Measurements from ENCODE around the gene SRGAP3.

Gene SRGAP3

GRCh38 chr3:9223672-9224071, 25.8 kb downstream of the SRGAP3 start:
- DNase-seq: no peak

GRCh38 chr3:9222956-9223639, 26.3 kb downstream of the SRGAP3 start:
- DNase-seq: no peak

GRCh38 chr3:9222049-9222448, 27.4 kb downstream of the SRGAP3 start:
- no peak for DNase-seq

GRCh38 chr3:9218514-9218846, 31.0 kb downstream of the SRGAP3 start:
- DNase-seq: no peak

GRCh38 chr3:9217784-9218513, 31.5 kb downstream of the SRGAP3 start:
- no peak for DNase-seq

GRCh38 chr3:9216736-9217135, 32.7 kb downstream of the SRGAP3 start:
- DNase-seq: no peak

GRCh38 chr3:9214599-9214998, 34.8 kb downstream of the SRGAP3 start:
- DNase-seq: no peak

GRCh38 chr3:9214185-9214584, 35.3 kb downstream of the SRGAP3 start:
- DNase-seq: no peak

GRCh38 chr3:9213019-9213634, 36.3 kb downstream of the SRGAP3 start:
- DNase-seq: no peak

- DNase-seq: no peak
Observed at GRCh38 chr3:9211155-9211950, 38.1 kb downstream of the SRGAP3 start.

GRCh38 chr3:9209777-9210176, 39.7 kb downstream of the SRGAP3 start:
- no peak for DNase-seq

- DNase-seq: no peak
Observed at GRCh38 chr3:9208605-9209152, 40.8 kb downstream of the SRGAP3 start.

GRCh38 chr3:9207116-9207763, 42.2 kb downstream of the SRGAP3 start:
- DNase-seq: no peak

- DNase-seq: no peak
Observed at GRCh38 chr3:9206287-9206686, 43.2 kb downstream of the SRGAP3 start.

- no peak for DNase-seq
Observed at GRCh38 chr3:9205345-9206143, 43.9 kb downstream of the SRGAP3 start.

- DNase-seq: no peak
Observed at GRCh38 chr3:9204253-9204992, 45.0 kb downstream of the SRGAP3 start.

GRCh38 chr3:9203317-9203716, 46.1 kb downstream of the SRGAP3 start:
- DNase-seq: no peak

- no peak for DNase-seq
Observed at GRCh38 chr3:9202546-9202945, 46.9 kb downstream of the SRGAP3 start.

GRCh38 chr3:9201955-9202354, 47.5 kb downstream of the SRGAP3 start:
- DNase-seq: no peak

- DNase-seq: no peak
Observed at GRCh38 chr3:9201266-9201665, 48.2 kb downstream of the SRGAP3 start.

- no peak for DNase-seq
Observed at GRCh38 chr3:9199775-9200174, 49.7 kb downstream of the SRGAP3 start.
